Measurements from ENCODE around the gene NFATC1.

NFATC1 gene

DNA sequence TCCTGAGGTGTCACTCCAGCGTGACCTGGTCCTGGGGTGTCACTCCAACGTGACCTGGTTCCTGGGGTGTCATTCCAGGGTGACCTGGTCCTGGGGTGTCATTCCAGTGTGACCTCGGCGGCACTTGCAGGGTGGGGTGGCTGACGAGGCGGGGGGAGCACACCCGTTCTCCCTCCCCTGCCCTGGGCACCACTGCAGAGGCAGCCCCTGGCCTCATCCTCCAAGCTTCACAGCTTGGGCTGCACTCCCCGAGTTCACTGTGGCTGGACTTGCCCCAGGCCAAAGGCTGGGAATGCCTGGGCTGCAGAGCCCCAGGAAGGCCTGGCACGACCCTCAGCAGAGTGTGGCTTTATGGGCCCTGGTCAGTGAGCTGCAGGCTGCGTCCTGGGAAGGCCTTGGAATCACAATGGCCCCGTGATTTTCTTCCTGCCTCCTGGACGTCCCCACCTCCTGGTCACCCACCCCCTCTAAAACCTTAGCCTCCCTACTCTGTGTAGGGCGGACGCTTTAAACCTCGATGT, 88.3 kb downstream of the NFATC1 start:
- Histone ChIP-seq H3K27ac (ENCODE audit: low read depth, low read length) (no peak overlapping the region), H3K4me3 (ENCODE audit: low read depth, low read length) (no peak overlapping the region), H3K4me1 (ENCODE audit: control insufficient read depth, insufficient read depth, low read length) (no peaks in the 10 kb centered on the region), H3K27me3 (ENCODE audit: control insufficient read depth, insufficient read depth, low read length) (no peaks in the 10 kb centered on the region), H3K36me3 (ENCODE audit: control insufficient read depth, insufficient read depth, low read length) (no peaks in the 10 kb centered on the region), H3K9ac (ENCODE audit: low read depth, low read length) (no peak overlapping the region), H3K9me3 (ENCODE audit: control insufficient read depth, insufficient read depth, low read length) (no peaks in the 10 kb centered on the region)

DNA sequence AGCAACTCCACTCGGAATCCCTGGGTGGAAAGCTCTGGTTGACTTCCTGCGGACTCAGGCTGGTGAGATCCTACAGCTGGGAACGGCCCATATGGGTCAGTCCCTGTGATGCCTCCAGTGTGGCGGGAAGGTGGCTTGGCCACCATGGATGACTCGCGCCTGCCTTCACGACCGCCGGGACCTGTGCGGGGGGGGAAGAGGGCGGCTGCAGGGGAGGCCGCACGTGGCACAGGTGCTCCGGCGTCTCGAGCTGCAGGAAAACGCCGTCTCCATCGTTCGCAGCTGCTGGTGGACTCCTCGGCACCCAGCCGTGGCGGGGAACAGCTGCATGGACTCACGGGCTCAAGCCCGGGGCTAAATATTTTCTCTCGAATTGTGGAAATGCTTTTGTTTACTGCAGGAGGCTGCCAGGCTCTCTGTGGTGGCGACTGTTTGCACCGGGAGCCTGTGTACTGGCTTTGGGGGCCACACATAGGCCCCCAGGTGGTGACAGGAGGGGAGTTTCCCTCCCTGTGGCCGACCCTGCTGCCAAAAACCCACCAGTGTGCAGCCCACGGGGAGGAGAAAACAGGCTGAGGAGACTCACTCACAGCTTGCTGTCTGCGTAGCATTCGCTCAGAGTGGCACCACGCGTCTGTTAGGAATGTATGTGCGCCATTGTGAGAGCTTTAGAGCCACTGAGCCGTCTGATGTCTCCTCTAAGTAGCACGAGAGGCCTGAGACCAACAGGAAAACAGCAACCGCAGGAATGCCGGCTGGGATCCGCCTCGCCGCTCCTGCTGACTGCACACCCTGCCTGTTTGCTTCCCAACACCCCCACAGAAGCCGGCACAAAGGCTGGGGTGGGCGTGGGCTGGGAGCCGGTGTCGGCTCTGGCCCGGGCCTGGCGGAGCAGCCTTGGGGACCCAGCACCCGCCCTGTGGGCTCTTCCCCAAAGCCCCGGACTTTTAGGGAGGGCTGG, 89.2 kb downstream of the NFATC1 start:
- no peak overlapping the region for H3K27ac ChIP-seq (ENCODE audit: low read depth, low read length)
- H3K4me3 ChIP-seq (ENCODE audit: low read depth, low read length): no peak overlapping the region
- H3K36me3 ChIP-seq (ENCODE audit: control insufficient read depth, insufficient read depth, low read length): no peaks in the 10 kb centered on the region
- no peak overlapping the region for H3K9ac ChIP-seq (ENCODE audit: low read depth, low read length)
- H3K27me3 ChIP-seq (ENCODE audit: control insufficient read depth, insufficient read depth, low read length): no peaks in the 10 kb centered on the region
- H3K4me1 ChIP-seq (ENCODE audit: control insufficient read depth, insufficient read depth, low read length): no peaks in the 10 kb centered on the region
- H3K9me3 ChIP-seq (ENCODE audit: control insufficient read depth, insufficient read depth, low read length): no peaks in the 10 kb centered on the region

- Histone ChIP-seq H3K4me3 (ENCODE audit: low read depth, low read length) (no peak overlapping the region), H3K9me3 (ENCODE audit: control insufficient read depth, insufficient read depth, low read length) (no peaks in the 10 kb centered on the region), H3K36me3 (ENCODE audit: control insufficient read depth, insufficient read depth, low read length) (no peaks in the 10 kb centered on the region), H3K9ac (ENCODE audit: low read depth, low read length) (no peak overlapping the region), H3K4me1 (ENCODE audit: control insufficient read depth, insufficient read depth, low read length) (no peaks in the 10 kb centered on the region), H3K27ac (ENCODE audit: low read depth, low read length) (no peak overlapping the region), H3K27me3 (ENCODE audit: control insufficient read depth, insufficient read depth, low read length) (no peaks in the 10 kb centered on the region)
These were observed 90.1 kb downstream of the NFATC1 start for GRCh38 chr18:79485788-79486355.

DNA sequence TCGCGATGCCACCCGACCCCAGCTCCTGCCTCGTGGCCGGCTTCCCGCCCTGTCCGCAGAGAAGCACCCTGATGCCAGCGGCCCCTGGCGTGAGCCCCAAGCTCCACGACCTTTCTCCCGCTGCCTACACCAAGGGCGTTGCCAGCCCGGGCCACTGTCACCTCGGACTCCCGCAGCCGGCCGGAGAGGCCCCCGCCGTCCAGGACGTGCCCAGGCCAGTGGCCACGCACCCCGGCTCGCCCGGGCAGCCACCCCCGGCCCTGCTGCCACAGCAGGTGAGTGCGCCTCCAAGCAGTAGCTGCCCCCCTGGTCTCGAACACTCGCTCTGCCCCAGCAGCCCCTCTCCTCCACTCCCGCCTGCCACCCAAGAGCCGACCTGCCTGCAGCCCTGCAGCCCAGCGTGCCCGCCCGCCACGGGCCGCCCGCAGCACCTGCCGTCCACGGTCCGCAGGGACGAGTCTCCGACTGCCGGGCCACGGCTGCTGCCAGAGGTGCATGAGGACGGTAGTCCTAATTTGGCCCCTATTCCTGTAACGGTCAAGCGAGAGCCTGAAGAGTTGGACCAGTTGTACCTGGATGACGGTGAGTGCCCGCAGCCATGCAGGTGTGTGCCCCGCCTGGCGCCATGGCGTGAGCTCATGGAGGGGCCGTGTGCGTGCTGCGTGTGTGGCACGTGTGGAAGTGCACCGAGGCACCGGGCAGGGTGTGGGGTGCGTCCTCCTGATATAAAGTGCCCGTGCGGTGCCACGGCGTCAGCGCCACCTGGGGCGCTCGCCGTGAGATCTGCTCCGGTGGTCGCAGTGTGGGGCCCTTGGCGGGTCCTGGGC, 90.8 kb downstream of the NFATC1 start:
- Histone ChIP-seq H3K27me3 (ENCODE audit: control insufficient read depth, insufficient read depth, low read length) (no peaks in the 10 kb centered on the region), H3K4me1 (ENCODE audit: control insufficient read depth, insufficient read depth, low read length) (no peaks in the 10 kb centered on the region), H3K9ac (ENCODE audit: low read depth, low read length) (no peak overlapping the region), H3K4me3 (ENCODE audit: low read depth, low read length) (no peak overlapping the region), H3K27ac (ENCODE audit: low read depth, low read length) (no peak overlapping the region), H3K36me3 (ENCODE audit: control insufficient read depth, insufficient read depth, low read length) (no peaks in the 10 kb centered on the region), H3K9me3 (ENCODE audit: control insufficient read depth, insufficient read depth, low read length) (no peaks in the 10 kb centered on the region)

DNA sequence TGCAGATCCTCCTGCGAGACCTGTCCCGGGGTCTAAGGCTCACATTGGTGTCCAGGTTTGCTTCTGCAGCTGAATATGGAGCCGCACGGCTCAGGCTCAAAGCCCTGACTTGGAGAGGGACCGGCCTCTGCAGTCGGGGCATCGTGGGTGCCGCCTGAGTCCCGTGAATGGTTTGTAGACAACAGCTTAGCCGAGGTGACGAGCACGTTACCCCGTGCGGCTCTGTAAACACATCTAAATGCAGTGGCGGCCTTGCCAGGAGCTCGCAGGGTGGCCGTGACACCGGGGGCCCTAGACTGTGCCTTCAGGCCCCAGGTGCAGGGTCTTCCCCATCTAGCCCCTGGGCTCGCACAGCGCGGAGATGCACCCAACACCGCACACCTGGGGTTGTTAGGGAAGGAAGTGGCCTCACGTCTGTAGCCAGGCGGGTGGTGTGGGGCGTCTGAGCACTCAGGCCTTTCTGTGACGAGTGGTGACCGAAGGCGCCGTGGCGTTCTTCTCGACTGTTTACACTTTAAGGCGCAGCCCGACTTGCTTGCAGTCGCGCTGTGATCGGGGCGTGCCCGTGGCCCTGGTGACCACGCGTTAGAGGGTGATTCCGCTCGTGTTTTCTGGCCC, 91.6 kb downstream of the NFATC1 start:
- H3K27me3 ChIP-seq (ENCODE audit: control insufficient read depth, insufficient read depth, low read length): no peaks in the 10 kb centered on the region
- H3K27ac ChIP-seq (ENCODE audit: low read depth, low read length): no peak overlapping the region
- H3K9ac ChIP-seq (ENCODE audit: low read depth, low read length): no peak overlapping the region
- no peaks in the 10 kb centered on the region for H3K9me3 ChIP-seq (ENCODE audit: control insufficient read depth, insufficient read depth, low read length)
- no peaks in the 10 kb centered on the region for H3K36me3 ChIP-seq (ENCODE audit: control insufficient read depth, insufficient read depth, low read length)
- H3K4me1 ChIP-seq (ENCODE audit: control insufficient read depth, insufficient read depth, low read length): no peaks in the 10 kb centered on the region
- no peak overlapping the region for H3K4me3 ChIP-seq (ENCODE audit: low read depth, low read length)

DNA sequence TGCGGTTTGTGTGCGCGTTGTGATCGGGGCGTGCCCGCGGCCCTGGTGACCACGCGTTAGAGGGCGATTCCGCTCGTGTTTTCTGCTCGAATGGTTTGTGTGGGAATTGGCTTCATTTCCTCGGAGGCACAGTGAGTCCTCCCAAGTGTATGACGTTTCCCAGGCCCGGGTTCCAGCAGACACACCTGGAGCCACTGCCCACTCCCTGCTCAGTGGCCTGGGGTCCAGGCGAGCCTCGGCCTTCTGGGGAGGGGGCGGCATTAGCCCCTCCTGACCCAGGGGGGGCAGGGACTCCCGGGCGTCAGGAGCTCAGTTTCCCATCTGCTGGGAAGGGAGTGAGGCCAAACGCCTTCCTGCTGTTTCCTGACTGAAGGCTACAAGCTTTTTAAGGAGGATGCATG, 92.1 kb downstream of the NFATC1 start:
- Histone ChIP-seq H3K27ac (ENCODE audit: low read depth, low read length) (no peak overlapping the region), H3K27me3 (ENCODE audit: control insufficient read depth, insufficient read depth, low read length) (no peaks in the 10 kb centered on the region), H3K4me3 (ENCODE audit: low read depth, low read length) (no peak overlapping the region), H3K36me3 (ENCODE audit: control insufficient read depth, insufficient read depth, low read length) (no peaks in the 10 kb centered on the region), H3K9ac (ENCODE audit: low read depth, low read length) (no peak overlapping the region), H3K4me1 (ENCODE audit: control insufficient read depth, insufficient read depth, low read length) (no peaks in the 10 kb centered on the region), H3K9me3 (ENCODE audit: control insufficient read depth, insufficient read depth, low read length) (no peaks in the 10 kb centered on the region)

- Histone ChIP-seq H3K4me3 (ENCODE audit: low read depth, low read length) (no peak overlapping the region), H3K9me3 (ENCODE audit: control insufficient read depth, insufficient read depth, low read length) (no peaks in the 10 kb centered on the region), H3K9ac (ENCODE audit: low read depth, low read length) (no peak overlapping the region), H3K4me1 (ENCODE audit: control insufficient read depth, insufficient read depth, low read length) (no peaks in the 10 kb centered on the region), H3K27ac (ENCODE audit: low read depth, low read length) (no peak overlapping the region), H3K36me3 (ENCODE audit: control insufficient read depth, insufficient read depth, low read length) (no peaks in the 10 kb centered on the region), H3K27me3 (ENCODE audit: control insufficient read depth, insufficient read depth, low read length) (no peaks in the 10 kb centered on the region)
These were observed 92.8 kb downstream of the NFATC1 start for GRCh38 chr18:79488311-79489050.

- H3K4me3 ChIP-seq (ENCODE audit: low read depth, low read length): no peak overlapping the region
- no peaks in the 10 kb centered on the region for H3K36me3 ChIP-seq (ENCODE audit: control insufficient read depth, insufficient read depth, low read length)
- no peaks in the 10 kb centered on the region for H3K4me1 ChIP-seq (ENCODE audit: control insufficient read depth, insufficient read depth, low read length)
- no peaks in the 10 kb centered on the region for H3K9me3 ChIP-seq (ENCODE audit: control insufficient read depth, insufficient read depth, low read length)
- no peaks in the 10 kb centered on the region for H3K27me3 ChIP-seq (ENCODE audit: control insufficient read depth, insufficient read depth, low read length)
- no peak overlapping the region for H3K27ac ChIP-seq (ENCODE audit: low read depth, low read length)
- no peak overlapping the region for H3K9ac ChIP-seq (ENCODE audit: low read depth, low read length)
These were observed 93.5 kb downstream of the NFATC1 start for GRCh38 chr18:79489051-79489898.

- H3K27me3 ChIP-seq (ENCODE audit: control insufficient read depth, insufficient read depth, low read length): no peaks in the 10 kb centered on the region
These were observed 94.3 kb downstream of the NFATC1 start for GRCh38 chr18:79489899-79490625.

More at GRCh38 chr18:79489899-79490625, 94.3 kb downstream of the NFATC1 start:
- H3K9me3 ChIP-seq (ENCODE audit: control insufficient read depth, insufficient read depth, low read length): no peaks in the 10 kb centered on the region
- no peak overlapping the region for H3K4me3 ChIP-seq (ENCODE audit: low read depth, low read length)
- no peaks in the 10 kb centered on the region for H3K4me1 ChIP-seq (ENCODE audit: control insufficient read depth, insufficient read depth, low read length)
- no peak overlapping the region for H3K9ac ChIP-seq (ENCODE audit: low read depth, low read length)
- no peaks in the 10 kb centered on the region for H3K36me3 ChIP-seq (ENCODE audit: control insufficient read depth, insufficient read depth, low read length)
- H3K27ac ChIP-seq (ENCODE audit: low read depth, low read length): no peak overlapping the region

Measured in HUES48 (cell line).